IPS-20b (cell line): ENCODE results near the gene KIF18A.

Source experiments
- H3K27ac ChIP-seq: one replicate; pipeline ENCODE4 v1.5.1; 2013; ENCODE audit warnings: low read length
- H3K27me3 ChIP-seq: 2 replicates; pipeline ENCODE4 v1.6.1; 2013; ENCODE audit warnings: mild to moderate bottlenecking, low read length, inconsistent platforms; ENCODE audit not compliant: insufficient read depth
- H3K36me3 ChIP-seq: 2 replicates; pipeline ENCODE4 v1.6.1; 2013; ENCODE audit warnings: low read depth, mild to moderate bottlenecking, inconsistent platforms, low read length, moderate library complexity; ENCODE audit not compliant: insufficient read depth
- H3K4me1 ChIP-seq: 2 replicates; pipeline ENCODE4 v1.6.1; 2013; ENCODE audit warnings: mild to moderate bottlenecking, control low read depth, inconsistent platforms, low read length, moderate library complexity; ENCODE audit not compliant: insufficient read depth
- H3K4me3 ChIP-seq: 2 replicates; pipeline ENCODE4 v1.5.1; 2013; ENCODE audit warnings: mild to moderate bottlenecking, low read length, inconsistent platforms
- H3K9ac ChIP-seq: 2 replicates; pipeline ENCODE4 v1.6.1; 2013; ENCODE audit warnings: low read depth, mild to moderate bottlenecking, inconsistent platforms, low read length, moderate library complexity
- H3K9me3 ChIP-seq: 2 replicates; pipeline ENCODE4 v1.6.1; 2013; ENCODE audit warnings: mild to moderate bottlenecking, low read depth, low read length, inconsistent platforms; ENCODE audit not compliant: insufficient read depth

KIF18A gene

DNA sequence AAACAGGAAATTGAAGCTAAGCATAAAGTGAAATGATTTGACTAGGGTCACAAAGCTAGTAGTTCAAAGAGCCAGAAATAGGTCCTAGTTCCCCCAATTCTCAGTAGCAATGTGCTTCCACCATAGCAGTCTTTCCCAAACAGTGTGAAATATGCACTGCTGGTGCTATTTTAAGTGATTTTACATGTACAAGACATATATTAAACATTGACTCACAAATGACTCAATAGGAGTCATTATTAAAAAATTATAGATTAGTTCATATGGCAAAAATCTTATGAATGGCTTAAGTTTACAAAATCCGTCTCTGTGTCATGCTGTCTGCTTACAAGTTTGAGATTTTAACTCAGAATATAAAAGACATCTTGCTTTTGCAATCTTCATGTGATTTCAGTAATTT is 21.4 kb downstream of the KIF18A start:
- no peak overlapping the region for H3K27ac ChIP-seq
- H3K27me3 ChIP-seq, result no peaks in the 10 kb centered on the region
- H3K36me3 ChIP-seq, result peaks cover 71% of the 10 kb centered on the region
- no peaks in the 10 kb centered on the region for H3K4me1 ChIP-seq
- H3K4me3 ChIP-seq, result no peak overlapping the region
- no peak overlapping the region for H3K9ac ChIP-seq
- no peaks in the 10 kb centered on the region for H3K9me3 ChIP-seq

DNA sequence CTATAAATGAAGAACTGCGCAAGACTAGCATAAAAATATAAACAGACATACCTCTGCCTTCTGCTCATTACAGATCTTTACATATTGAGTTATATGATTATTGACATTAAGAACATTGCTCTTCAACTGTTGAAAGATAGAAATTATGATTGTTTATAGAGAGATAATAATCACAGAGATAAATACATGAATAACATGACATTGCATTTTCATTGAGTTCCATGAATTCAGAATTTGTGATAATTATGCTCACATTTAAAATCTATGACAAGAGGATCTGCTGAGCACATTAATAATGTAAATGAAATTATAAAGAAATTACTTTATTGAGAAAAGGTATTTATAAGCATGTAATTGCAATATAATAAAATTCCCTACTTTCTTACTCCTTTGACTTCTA is 24.8 kb downstream of the KIF18A start:
- H3K27ac ChIP-seq, result no peak overlapping the region
- H3K36me3 ChIP-seq, result peaks cover 76% of the 10 kb centered on the region
- no peak overlapping the region for H3K9ac ChIP-seq
- H3K4me1 ChIP-seq, result no peaks in the 10 kb centered on the region
- H3K4me3 ChIP-seq, result no peak overlapping the region
- no peaks in the 10 kb centered on the region for H3K9me3 ChIP-seq
- H3K27me3 ChIP-seq, result no peaks in the 10 kb centered on the region

DNA sequence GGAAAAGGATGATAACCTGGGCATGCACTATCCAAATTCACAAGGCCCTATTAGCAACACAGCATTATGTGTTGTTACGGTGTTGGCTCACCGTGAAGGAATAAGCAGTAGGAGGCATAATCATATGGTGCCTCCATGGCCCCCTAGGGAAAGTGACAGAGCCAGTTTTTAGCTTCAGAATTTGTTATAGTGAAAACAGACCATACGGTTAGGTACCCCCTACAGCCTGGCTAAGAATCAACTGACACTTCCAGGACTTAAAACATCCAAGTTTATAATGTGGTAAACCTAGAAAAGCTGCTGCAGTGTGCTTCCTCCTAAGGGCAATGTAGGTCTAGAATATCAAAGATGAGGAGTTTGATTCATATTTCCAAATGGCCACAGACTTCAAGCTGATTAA is 30.4 kb downstream of the KIF18A start:
- peaks cover 77% of the 10 kb centered on the region for H3K36me3 ChIP-seq
- no peak overlapping the region for H3K9ac ChIP-seq

DNA sequence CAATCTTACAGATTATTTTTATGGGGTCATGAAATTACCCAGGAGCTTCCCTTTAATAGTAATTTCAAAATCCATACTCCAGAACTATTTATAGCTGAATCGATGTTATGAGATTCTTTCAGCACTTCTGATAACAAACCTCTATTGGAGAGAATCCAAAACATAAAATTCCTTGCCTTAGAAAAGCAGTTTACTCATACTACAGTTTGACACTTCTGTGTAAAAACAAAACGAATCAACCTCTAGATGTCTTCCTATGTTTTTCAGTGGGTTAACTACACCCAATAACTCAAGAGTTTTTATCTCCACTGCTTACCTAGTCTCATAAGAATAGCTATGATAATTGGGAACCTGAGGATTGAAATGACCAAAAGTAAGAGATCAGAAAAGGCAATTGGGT is 35.6 kb downstream of the KIF18A start:
- no peak overlapping the region for H3K4me3 ChIP-seq
- H3K9ac ChIP-seq, result no peak overlapping the region
- H3K36me3 ChIP-seq, result peaks cover 59% of the 10 kb centered on the region
- no peaks in the 10 kb centered on the region for H3K27me3 ChIP-seq
- no peaks in the 10 kb centered on the region for H3K9me3 ChIP-seq
- no peak overlapping the region for H3K27ac ChIP-seq
- no peaks in the 10 kb centered on the region for H3K4me1 ChIP-seq

More for the DNA sequence above, 30.4 kb downstream of the KIF18A start:
- H3K4me1 ChIP-seq, result no peaks in the 10 kb centered on the region
- no peaks in the 10 kb centered on the region for H3K9me3 ChIP-seq
- H3K27ac ChIP-seq, result no peak overlapping the region
- no peaks in the 10 kb centered on the region for H3K27me3 ChIP-seq
- no peak overlapping the region for H3K4me3 ChIP-seq

DNA sequence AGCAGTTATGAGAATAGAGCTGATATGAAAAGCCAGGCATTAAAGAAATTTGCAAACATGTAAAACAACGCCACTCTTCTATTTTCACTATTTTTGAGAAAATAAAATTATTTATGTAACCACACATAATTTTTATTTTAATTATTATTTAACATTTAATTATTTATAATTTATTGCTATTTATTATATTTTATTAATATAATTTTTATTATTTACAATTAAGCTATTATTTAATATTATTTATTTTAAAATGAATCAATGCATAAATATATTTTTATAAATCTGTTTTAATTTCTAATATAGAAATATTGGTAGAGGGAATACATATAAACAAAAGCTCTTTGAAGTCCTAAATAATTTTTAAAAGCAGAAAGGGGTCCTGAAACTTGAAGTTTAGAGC is 36.7 kb downstream of the KIF18A start:
- Histone ChIP-seq H3K27ac (no peak overlapping the region), H3K36me3 (peaks cover 49% of the 10 kb centered on the region), H3K4me1 (no peaks in the 10 kb centered on the region), H3K4me3 (no peak overlapping the region), H3K27me3 (no peaks in the 10 kb centered on the region), H3K9ac (no peak overlapping the region), H3K9me3 (no peaks in the 10 kb centered on the region)

DNA sequence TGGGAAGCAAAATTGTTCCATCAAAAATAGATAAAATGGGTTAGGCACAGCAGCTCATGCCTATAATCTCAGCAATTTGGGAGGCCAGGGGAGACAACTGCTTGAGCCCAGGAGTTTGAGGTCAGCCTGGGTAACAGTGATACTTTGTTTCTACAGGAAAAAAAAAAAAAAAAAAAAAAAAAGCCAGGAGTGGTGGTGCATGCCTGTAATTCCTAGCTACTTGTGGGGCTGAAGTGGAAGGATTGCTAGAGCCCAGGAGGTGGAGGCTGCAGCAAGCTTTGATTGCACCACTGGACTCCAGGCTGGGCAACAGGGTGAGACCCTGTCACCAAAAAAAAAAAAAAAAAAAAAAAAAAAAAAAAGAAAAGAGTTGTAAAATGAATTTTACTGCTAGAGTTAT is 49.6 kb downstream of the KIF18A start:
- H3K36me3 ChIP-seq, result peaks cover 58% of the 10 kb centered on the region
- no peaks in the 10 kb centered on the region for H3K9me3 ChIP-seq
- no peak overlapping the region for H3K9ac ChIP-seq
- no peaks in the 10 kb centered on the region for H3K4me1 ChIP-seq
- no peak overlapping the region for H3K4me3 ChIP-seq
- no peak overlapping the region for H3K27ac ChIP-seq
- H3K27me3 ChIP-seq, result no peaks in the 10 kb centered on the region

DNA sequence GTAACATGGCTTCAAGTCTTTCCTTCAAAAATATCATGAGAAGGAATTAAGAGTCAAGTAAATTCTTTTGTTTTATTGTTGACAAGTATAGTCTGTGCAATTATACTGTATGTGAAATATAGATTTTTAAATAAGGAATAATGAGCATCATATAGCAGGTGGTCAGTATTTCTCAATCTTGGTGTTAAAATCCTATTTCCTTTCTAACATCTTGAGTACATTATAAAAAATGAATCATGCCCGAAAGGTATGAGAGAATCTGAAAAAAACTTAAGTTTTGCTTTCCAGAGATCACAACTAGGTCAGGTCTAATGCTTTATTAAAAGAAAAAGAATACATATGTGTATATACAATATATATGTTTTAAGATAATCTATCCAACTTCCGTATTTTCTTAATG is 53.1 kb downstream of the KIF18A start:
- Histone ChIP-seq H3K36me3 (peaks cover 34% of the 10 kb centered on the region), H3K9ac (no peak overlapping the region), H3K27ac (no peak overlapping the region), H3K9me3 (no peaks in the 10 kb centered on the region), H3K4me3 (no peak overlapping the region), H3K27me3 (no peaks in the 10 kb centered on the region), H3K4me1 (no peaks in the 10 kb centered on the region)

DNA sequence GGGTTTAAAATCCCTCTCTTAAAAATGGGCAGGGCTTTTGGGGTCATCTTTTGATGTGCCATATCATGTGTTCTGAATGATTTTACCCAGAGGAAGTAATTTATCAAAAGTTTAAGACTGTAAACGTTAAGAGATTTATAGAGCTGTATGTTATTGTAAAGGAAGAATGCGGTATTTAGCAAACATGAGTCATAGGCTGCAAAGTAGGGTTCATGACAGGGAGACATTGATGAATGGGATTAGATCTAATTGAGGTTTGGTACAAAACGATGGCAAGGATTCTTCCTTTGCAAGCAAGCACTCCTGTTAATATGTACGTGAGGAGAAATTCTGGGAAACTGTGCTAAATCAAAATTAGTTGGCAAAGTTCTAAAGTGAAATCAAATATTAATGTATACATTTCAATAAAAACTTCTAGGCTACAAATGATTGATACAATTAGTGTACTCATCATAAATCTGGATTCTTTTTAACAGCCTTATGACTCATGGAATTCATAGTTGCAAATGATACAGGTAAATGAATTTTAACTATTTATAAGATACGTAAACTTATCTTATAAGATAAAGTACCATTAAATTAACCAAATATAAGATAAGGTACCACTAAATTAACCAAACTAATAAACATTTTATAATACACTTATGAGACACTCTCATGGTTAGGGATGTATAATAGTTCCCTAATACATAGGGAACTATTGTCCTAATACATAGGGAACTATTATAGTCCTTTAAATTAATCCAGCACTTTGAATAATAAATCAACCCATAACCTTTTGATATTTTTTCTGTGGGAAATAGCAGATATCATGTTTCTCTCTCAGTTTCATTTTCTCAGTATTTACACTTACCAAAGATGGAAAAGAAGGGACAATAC is 58.4 kb downstream of the KIF18A start:
- no peaks in the 10 kb centered on the region for H3K9me3 ChIP-seq
- 0 out of 2 replicates have a peak, but pooled peaks cover 2% of the 10 kb centered on the region for H3K36me3 ChIP-seq
- no peak overlapping the region for H3K4me3 ChIP-seq
- H3K4me1 ChIP-seq, result no peaks in the 10 kb centered on the region
- H3K27me3 ChIP-seq, result no peaks in the 10 kb centered on the region
- no peak overlapping the region for H3K27ac ChIP-seq
- no peak overlapping the region for H3K9ac ChIP-seq

DNA sequence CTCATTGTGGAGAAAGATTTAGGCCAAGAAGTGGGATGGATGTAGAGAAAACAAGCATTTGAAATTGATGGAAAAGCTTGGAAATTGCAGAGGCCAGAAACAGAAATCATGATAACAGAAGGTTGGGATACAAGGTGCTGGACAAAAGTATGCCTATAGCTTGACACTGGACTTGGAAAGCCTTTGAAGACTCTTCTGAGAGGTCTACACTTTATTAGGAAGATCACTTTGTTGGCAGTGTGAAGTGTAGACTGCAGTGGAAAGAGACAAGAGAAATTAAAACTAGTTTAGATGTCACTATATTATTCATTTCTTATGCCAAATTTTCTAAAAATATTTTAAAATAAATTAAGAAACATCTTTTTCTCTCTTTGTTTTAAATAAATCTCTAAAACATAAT is 59.1 kb downstream of the KIF18A start:
- H3K9ac ChIP-seq, result no peak overlapping the region
- H3K36me3 ChIP-seq, result no peaks in the 10 kb centered on the region
- no peak overlapping the region for H3K27ac ChIP-seq
- no peak overlapping the region for H3K4me3 ChIP-seq
- H3K9me3 ChIP-seq, result no peaks in the 10 kb centered on the region
- H3K27me3 ChIP-seq, result no peaks in the 10 kb centered on the region
- H3K4me1 ChIP-seq, result no peaks in the 10 kb centered on the region

DNA sequence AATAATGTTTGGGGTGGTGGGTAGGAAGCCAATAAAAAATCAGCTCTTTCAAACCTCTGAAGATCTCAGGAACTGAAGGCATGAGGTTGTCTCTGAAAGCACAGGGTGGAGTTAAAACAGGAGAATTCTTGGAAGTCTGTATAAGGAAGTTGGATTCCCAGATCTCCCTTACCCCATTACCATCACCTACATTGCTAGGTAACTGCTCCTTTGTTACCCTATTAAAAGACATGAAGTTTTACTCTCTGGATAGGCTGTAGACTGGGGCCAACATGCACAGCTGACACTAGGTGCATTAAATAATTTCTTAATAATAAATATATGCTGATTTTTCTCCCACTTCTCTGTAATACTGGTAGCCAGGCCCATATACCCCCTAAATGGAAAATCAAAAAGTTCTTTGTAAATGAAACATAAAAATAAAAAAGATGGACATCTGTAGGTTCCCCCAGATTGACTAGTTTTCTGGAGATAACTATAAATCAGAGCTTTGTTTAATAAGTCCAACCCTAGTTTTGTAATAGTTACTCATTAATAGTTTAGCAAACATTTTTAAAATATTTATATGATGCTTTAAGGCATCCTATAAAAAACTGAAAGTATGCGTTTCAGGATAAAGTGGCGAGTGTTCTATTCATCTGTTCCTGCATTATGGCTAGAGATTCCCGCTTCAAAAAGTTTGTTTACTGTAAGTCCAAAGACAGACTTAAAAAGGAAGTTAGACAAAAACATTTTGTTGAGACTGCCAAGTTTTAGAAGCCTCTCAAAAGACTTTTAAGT is 63.8 kb downstream of the KIF18A start:
- H3K9ac ChIP-seq, result no peak overlapping the region
- H3K27ac ChIP-seq, result no peak overlapping the region
- H3K9me3 ChIP-seq, result no peaks in the 10 kb centered on the region
- H3K27me3 ChIP-seq, result no peaks in the 10 kb centered on the region
- no peaks in the 10 kb centered on the region for H3K36me3 ChIP-seq
- no peak overlapping the region for H3K4me3 ChIP-seq
- no peaks in the 10 kb centered on the region for H3K4me1 ChIP-seq

DNA sequence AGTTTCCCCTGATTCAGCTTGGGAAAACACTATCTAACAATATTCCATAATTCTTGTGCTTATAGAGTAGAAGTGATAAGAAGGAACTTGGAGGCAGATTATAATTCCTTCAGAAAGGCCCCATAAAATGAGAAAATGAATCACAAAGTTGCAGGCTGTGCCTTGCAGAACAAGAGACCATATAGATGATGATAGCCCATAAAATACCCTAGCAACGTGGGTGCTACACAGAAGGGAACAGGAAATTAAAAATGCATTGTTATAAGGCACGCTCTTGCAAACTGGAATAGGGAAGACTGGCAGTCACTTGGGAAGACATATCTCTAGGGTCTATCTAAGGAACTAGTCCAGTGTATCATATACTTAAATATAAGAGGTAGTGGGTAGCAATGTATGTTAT is 67.6 kb downstream of the KIF18A start:
- H3K9me3 ChIP-seq, result no peaks in the 10 kb centered on the region
- no peak overlapping the region for H3K9ac ChIP-seq
- peaks cover 9% of the 10 kb centered on the region for H3K36me3 ChIP-seq
- no peaks in the 10 kb centered on the region for H3K4me1 ChIP-seq
- no peak overlapping the region for H3K4me3 ChIP-seq
- H3K27me3 ChIP-seq, result no peaks in the 10 kb centered on the region
- no peak overlapping the region for H3K27ac ChIP-seq

DNA sequence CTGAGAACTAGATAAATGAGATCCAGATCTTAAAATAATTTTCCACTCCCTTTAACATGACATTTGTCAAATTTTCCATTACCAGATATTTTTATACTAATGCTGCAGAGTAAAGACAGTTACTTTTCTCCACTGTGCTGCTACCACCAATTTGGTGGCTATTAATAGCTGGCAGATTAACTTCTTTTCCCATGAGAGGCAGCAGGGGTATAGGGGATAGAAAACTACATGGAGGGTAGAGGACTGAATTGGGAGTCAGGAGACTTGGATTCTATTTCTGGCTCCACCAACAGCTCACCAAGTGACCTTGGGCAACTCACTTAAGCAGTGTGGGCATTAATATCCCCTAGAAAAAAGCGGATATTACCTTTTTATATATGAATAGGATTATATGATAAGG is 69.2 kb downstream of the KIF18A start:
- Histone ChIP-seq H3K4me1 (no peaks in the 10 kb centered on the region), H3K9ac (no peak overlapping the region), H3K9me3 (no peaks in the 10 kb centered on the region), H3K4me3 (no peak overlapping the region), H3K27me3 (no peaks in the 10 kb centered on the region), H3K27ac (no peak overlapping the region), H3K36me3 (peaks cover 10% of the 10 kb centered on the region)
